NCI-H345 treated with DMSO at 0.1 percent for 48 hours (cell line): ENCODE measurements around the gene SAP130.
"Not testable (repeated sequence)": the region's sequence is repeated elsewhere in the genome, so short reads cannot be mapped to it uniquely, and the experiment has no call there.

ENCODE experiments used
- DNase-seq: peaks from one replicate; lab custom pipeline; 2025; ENCODE audit not compliant: unreplicated experiment; lab: John Stamatoyannopoulos, UW

The SAP130 gene

DNA sequence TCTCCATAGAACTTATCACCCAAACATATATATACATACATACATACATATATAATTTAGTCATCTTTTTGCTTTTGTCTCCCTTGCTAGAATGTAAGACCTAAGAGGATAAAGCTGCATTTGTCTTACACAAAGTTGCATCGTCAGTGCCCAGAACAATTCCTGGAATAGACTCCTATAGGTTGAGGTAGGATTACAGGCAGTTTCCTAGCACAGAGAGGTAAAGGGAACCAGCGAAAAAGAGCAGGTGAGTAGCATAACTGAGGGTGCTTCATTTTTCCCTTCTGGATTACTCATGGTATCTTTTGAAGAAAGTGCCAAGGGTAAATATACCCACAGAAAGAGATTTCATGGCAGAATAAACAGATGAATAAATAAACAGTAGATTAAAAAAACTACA is 74.0 kb downstream of the SAP130 start:
- no peak for DNase-seq

DNA sequence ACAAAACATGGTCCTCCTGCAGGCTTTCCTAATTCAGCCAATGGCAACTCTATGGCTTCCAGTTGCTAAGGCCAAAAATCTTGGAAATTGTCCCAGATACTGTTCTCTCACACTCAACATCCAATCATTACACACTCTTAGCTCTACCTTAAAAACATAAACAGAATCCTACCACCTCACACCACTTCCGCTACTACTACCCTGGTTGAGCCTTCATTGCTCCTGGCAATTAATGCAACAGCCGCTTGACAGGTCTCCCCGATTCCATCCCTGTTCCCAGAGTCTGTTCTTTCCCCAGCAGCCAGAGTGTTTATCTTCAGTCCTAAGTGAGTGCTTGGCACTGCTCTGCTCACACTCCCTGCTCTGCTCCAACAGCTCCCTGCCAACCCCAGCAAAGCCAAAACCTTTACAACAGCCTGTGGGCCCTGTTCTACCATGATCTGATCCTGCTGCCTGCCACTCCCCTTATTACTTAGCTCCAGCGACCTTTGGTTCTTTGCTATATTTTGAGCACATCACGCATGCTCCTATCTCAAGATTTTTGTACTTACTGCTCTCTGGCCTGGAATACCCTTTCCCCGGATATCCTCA is 74.6 kb downstream of the SAP130 start:
- DNase-seq = no peak

DNA sequence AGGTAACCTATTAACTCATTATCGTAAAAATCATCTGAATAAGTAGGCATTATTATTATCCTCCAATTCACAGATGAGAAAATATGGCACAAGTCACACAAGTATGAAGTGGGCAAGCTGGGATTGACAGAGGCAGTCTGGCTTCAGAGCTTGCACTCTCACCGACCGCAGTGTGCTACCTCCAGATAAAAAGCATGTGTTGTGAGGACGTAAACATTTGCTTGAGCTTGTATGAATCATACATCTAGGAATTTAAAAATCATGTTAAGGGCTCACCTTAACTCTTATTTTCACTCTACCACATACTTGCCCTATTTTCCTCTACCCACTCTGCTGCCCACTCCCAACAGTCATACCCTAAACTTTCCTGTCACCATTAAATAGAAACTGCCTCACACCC is 76.8 kb downstream of the SAP130 start:
- no peak for DNase-seq

DNA sequence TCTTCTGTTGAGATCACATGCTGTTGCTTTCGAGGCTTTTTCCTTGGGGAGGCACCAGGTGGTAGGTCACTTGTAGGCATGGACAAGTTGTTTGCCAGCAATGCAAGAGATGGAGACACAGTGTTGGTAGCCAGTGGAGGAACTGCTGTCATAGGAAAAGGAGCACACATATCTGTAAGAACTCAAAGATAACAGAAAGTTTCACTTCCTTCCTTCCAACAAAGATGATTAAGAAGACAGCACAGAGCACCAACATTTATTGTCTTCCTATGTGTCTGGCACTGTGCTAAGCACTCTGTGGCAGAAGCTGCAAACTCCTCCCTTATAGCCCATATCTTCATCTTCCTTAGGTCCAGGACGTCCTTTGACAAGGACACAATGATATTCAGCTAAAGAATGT is 77.6 kb downstream of the SAP130 start:
- DNase-seq = no peak

DNA sequence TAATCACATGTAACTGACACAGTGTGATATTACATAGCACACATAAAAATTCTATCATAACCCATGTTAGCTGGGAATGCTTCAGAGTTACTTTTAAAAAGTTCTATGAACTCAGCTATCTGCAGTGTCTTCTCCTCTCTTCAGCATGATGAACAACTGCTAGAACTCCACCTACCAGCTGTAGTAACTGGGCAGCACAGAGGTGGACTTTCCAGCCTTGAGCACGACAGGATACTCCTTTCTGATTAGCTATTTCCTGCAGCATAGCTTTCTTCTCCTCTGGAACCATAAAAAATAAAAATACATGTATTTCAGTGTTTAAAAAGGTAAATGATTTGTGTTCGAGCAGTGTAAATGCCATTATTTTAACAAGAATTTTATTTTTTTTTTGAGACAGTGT is 82.6 kb downstream of the SAP130 start:
- no peak for DNase-seq

DNA sequence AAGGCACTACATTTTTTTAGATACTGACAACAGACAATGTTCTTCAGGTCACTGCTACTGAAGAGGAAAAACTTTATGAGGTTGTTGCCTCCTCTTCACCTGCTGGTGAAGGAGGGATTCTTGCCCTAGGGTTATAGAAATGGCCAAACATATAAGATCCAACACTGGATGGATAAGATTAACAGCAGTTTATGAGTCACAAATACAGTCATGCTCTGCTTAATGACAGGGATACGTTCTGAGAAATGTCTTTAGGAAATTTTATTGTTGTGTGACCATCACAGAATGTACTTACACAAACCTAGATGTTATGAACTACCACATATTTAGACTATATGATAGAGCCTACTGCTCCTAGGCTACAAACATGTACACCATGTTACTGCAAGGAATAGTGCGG is 84.7 kb downstream of the SAP130 start:
- DNase-seq = no peak

DNA sequence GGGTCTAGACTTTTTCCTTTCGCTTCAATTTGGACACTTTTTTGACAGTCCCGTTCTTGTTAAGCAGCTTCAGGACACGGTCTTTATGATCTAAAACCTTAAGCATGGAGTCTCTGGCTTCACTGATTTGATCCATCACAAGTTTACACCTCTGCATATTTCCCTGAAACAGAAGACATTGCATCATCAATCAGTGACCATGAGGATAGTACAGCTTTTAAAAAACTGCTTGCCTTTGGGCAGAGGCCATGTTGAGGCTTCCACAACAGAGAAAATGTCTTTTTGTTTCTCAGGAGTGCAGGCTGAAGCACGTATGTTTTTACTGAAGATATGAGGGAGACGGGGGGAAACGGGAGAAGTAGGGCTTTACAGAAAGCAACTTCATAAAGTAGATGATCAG is 85.9 kb downstream of the SAP130 start:
- no peak for DNase-seq

DNA sequence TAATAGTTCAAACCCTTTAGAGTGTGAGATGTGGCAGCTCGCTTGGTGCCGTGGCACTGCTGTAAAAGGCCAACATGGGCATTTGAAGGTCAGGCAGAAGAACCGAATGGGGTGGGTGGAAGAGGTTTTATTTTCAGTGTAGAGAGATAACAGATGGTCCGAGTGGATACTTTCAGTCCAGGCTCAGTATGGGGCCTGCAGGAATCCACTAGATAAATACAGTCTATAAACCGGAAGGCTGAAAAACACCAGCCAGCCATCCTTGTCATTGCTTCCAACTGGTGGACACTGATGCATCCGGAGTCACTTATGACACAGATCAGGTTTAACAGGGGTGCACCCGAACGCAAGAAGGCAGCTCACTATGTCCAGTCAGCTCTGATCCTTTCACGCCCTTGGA is 86.4 kb downstream of the SAP130 start:
- DNase-seq = no peak

DNA sequence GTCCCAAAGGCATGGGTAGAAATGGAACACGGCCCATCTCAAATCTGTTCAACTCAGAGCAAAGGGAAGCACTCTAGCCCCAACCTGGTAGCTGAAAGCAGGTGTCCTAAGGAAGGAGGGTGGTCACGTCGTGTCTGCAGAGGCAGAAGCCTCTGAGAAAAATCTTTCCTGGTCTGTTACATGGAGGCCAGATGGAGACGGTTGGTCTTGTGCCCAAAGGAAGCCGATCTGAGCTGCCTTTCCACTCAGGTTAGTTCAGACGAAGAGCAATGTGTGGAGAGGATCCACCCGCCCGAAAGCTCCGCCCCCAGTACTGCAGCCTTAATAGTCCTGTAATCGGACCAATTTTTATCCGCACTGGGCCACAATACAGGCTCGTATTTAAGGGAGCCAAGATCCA is 87.2 kb downstream of the SAP130 start:
- no peak for DNase-seq

DNA sequence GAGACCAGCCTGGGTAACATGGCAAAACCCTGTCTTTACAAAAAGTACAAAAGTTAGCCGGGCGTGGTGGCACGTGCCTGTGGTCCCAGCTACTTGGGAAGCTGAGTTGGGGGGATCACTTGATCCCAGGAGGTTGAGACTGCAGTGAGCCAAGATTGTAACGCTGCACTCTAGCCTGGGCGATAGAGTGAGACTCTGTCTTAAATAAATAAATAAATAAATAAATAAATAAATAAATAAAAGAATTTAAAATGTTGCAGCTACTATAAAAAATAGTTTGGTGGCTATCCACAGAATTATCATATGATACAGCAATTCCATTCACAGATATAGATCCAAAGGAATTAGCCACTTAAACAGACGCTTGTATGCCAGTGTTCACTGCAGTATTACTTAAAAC is 92.5 kb downstream of the SAP130 start:
- DNase-seq = no peak

DNA sequence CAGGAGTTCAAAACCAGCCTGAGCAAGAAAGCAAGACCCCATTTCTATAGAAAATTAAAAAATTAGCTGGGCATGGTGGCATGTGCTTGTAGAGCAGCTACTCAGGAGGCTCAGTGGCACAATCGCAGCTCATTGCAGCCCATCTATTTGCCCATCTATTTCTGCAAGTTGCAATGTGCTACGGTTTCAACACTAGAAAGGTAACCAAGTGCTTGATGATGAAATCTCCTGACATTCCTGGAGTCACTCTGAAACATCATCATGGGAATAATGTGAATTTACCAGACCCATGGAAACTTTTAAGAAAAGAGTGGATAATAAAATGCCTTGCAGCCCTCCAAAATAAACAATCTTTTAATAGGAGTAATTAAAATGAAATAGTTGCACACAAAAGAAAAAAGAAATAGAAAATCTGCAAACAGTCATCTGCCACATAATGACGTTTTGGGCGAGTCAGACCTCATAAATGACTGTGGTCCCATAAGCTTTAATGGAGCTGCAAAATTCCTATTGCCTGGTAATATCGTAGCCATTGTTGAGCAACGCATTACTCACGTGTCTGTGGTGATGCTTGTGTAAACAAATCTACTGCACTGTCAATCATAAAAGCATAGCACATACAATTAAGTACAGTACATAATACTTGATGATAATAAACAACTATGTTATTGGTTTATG is 95.5 kb downstream of the SAP130 start:
- no peak for DNase-seq

DNA sequence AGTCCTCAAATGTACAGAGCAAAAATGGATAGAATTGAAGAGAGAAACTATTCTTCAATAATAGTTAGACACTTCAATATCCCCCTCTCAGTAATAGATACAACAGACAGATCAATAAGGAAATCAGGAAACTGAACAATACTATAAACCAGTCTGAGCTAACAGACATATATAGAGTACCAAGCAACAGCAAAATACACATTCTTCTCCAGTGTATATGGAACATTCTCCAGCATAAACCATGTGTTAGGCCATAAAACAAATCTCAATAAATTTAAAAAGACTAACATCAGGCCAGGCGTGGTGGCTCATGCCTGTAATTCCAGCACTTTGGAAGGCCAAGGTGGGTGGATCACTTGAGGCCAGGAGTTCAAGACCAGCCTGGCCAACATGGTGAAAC is 98.4 kb downstream of the SAP130 start:
- no peak for DNase-seq

DNA sequence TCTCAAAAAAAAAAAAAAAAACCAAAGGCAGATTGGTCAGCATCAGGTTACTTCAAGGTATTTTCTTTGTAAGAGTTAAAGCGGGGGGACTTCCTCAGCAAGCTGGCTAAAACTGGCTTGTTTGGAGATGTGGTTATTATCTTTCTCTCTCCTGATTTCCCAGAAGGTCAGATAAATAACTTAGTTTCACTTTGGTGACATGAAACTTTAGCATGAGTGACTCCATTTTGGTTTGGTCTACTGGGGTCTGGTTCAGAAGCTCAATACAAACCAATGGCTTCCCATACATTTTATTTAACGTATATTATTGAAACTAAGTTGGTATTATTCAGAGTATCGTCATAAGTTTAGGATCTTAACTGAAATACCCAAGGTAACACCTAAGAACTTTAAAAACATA is 100.5 kb downstream of the SAP130 start:
- no peak for DNase-seq

DNA sequence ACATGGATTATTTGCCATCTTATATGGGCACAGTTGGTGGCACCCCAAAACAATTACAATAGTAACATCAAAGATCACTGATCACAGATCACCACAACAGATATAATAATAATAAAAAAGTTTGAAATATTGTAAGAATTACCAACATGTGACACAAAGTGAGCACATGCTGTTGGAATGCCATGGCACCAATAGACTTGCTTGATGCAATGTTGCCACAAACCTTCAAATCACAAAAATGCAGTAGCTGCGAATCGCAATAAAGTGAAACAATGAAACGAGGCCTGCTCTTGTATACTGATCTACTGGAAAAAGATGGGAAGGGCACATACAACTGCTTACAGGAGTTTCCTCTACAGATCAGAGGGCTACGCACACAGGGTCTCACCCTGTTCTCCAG is 109.9 kb downstream of the SAP130 start:
- DNase-seq = no peak

DNA sequence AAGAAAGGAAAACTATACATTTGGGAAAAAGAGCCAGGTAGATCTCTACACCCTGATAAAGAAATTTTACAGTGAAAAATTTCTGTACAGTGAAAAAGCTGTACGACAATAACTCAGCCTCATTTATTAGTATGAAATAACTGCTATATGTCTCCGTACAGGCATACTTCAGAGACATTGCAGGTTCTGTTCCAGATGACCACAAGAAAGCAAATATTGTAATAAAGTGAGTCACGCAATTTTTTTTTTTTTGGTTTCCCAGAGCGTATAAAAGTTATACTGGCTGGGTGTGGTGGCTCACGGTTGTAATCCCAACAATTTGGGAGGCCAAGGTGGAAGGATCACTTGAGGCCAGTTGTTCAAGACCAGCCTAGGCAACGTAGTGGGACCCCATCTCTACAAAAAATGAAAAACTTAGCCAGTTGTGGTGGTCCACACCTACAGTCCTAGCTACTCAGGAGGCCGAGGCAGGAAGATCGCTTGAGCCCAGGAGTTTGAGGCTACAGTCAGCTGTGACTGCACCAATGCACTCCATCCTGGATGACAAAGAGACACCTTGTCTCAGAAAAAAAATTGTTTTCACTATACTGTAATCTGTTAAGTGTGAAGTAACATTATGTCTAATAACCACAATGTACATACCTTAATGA is 113.9 kb downstream of the SAP130 start:
- DNase-seq = no peak

DNA sequence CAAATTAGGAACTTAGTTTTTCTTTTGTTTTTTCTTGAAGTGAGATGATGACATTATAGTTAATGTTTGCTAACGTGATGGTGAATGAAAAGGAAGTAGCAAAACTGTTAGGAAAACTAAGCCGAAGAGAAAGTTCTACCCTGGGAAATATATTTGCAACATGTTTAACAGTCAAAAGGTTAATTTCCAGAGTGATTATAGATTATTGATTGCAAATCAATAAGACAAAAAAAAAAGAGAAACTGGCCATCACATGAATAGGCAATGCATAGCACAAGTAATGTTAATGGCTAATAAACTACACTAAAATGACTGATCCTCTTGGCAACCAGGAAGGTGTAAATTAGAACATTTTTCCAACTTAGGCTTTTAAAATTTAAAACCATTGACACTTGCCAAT is 116.1 kb downstream of the SAP130 start:
- DNase-seq = no peak

DNA sequence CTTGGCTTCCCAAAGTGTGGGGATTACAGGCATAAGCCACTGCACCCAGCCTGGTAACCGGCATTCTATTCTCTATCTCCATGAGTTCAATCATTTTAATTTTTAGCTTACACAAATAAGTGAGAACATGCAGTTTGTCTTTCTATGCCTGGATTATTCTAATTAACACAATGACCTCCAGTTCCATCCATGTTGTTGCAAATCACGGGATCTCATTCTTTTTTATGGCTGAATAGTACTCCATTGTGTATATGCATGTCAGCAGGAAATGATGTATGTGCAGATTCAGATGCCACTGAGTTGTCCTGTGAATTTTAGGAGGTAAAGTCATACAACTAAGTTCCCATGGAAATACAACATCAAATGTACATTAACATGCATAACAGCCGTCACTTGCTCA is 117.4 kb downstream of the SAP130 start:
- DNase-seq = no peak

DNA sequence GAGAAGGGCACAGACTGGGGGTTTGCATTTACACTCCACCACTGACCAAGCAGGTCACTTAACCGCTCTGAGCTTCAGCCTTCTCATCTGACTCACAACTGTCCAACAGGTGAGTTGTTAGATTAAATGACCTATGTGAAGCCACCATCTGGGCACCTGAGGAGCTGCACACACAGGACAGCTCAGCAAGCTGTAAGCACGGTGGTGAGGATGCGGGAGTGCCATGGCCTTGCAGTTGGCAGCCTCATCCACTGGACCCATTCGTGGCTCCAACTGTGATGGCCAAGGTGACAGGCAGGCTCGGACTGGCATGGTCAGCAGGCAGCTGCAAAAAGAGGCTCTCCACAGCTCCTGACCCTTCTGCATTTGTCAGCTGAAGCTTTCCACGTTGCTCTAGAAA is 118.8 kb downstream of the SAP130 start:
- no peak for DNase-seq

DNA sequence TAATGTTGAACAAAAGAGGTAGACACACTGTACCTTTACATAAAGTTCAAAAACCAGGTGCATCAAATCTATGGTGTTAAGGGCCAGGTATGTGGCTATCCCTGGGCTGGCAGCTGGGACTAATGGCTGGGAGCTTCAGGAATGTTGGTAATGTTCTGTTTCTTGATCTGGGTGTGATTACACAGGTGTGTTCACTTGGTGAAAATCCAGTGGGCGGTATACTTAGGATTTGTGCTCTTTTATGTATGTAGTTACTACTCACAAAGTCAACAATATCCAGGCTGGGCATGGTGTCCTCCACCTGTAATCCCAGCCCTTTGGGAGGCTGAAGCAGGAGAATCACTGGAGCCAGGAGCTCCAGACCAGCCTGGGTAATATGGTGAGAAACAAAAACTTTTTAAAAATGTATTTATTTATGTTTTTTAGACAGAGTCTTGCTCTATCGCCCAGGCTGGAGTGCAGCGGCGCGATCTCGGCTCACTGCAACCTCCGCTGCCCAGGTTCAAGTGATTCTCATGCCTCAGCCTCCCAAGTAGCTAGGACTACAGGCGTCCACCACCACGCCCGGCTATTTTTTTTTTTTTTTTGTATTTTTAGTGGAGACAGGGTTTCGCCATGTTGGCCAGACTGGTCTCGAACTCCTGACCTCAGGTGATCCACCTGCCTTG is 120.0 kb downstream of the SAP130 start:
- not testable (repeated sequence) for DNase-seq

DNA sequence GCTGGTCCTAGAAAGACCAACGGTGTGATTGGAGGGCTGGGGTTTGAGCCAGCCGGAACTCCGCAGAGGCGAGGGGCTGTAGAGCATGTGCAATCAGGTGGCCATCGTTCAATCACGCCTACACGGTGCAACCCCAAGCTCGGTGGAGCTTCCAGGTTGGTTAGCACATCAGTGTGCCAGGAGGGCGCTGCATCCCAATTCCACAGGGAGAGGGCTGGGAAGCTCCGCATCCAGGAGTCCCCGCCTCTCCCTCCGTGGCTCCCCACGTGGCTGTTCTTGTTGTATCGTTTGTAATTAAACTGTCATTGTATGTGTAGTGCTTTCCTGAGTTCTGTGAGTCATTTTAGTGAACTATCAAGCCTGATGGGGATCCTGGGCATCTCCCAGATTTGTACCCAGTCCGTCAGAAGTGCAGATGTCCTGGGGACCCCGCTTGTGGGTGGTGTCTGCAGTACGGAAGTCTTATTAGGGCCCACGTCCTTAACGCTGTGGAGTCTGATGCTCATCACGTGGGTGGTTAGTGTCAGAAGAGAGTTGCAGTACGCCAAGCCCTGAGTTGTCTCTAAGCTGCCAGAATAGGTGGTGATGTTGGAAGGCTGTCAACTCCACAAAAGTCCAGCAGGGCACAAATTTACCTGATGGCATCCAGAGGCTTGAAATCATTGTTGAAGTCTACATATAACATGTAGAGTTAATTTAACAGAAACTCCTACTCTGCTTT is 121.5 kb downstream of the SAP130 start:
- DNase-seq = no peak

DNA sequence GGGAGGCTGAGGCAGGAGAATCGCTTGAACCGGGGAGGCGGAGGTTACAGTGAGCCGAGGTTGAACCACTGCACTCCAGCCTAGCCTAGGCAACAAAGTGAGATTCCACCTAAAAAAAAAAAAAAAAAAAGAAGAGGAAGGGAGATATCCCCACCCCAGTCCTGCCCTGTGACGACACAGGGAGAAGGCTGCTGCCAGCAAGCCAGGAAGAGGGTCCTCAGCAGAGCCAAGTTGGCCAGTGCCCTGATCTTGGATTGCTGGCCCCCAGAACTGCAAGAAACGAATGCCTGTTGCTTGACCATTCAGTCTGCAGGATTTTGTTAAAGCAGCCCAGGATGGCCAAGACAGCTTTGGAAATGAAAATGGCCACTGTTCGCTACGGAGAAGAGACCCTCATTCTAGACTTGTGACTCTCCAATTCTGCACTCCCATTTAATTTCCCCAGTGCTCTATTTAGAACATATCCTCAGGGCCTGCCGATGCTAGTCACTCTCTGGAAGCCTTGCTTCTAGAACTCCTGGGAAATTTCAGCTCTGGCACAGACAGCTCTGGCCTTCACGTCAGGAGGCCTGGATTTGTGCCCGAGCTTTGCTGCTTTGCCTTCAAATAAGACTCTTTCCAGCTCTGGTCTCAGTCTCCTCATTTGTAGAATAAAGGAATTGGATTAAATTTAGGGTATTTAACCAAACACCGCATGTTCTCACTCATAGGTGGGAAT is 126.4 kb downstream of the SAP130 start:
- DNase-seq = no peak
